BLaER1 (cell line): ENCODE results near the gene SST.

Experiments
- H3K27ac ChIP-seq: shearing (Covaris generic); formaldehyde crosslinking; 2 replicates; pipeline ENCODE4 v1.8.1; 2022
- H3K27me3 ChIP-seq: shearing (Covaris generic); formaldehyde crosslinking; 2 replicates; pipeline ENCODE4 v1.8.1; 2022
- H3K36me3 ChIP-seq: shearing (Covaris generic); formaldehyde crosslinking; 2 replicates; pipeline ENCODE4 v1.8.1; 2022
- H3K4me1 ChIP-seq: shearing (Covaris generic); formaldehyde crosslinking; 2 replicates; pipeline ENCODE4 v1.8.1; 2022
- H3K4me2 ChIP-seq: shearing (Covaris generic); formaldehyde crosslinking; 2 replicates; pipeline ENCODE4 v1.8.1; 2022
- H3K4me3 ChIP-seq: shearing (Covaris generic); formaldehyde crosslinking; 2 replicates; pipeline ENCODE4 v1.8.1; 2022
- H3K9ac ChIP-seq: shearing (Covaris generic); formaldehyde crosslinking; 2 replicates; pipeline ENCODE4 v1.8.1; 2022
- H3K9me3 ChIP-seq: shearing (Covaris generic); formaldehyde crosslinking; 2 replicates; pipeline ENCODE4 v1.8.1; 2022
- H4K20me1 ChIP-seq: shearing (Covaris generic); formaldehyde crosslinking; 2 replicates; pipeline ENCODE4 v1.8.1; 2022
- Cebpa-rat ChIP-seq: shearing (Covaris generic); IDR thresholded peaks from 2 replicates; pipeline ENCODE4 v1.8.1; 2022

The SST gene

GRCh38 chr3:187702507-187703033 lies 32.4 kb upstream of the SST start, which contains the start of gene RTP2:
RTP2 (minus strand) TSS chr3:187702557; CDS start chr3:187702128, 429 bp downstream.
- Histone ChIP-seq H3K9me3 (no peaks in the 10 kb centered on the region), H3K4me2 (no peak within 1 kb of the TSS), H3K27ac (no peak within 1 kb of the TSS), H3K27me3 (no peaks in the 10 kb centered on the region), H3K4me1 (no peaks in the 10 kb centered on the region), H3K9ac (no peak within 1 kb of the TSS), H3K36me3 (no peaks in the 10 kb centered on the region), H3K4me3 (no peak within 1 kb of the TSS), H4K20me1 (no peaks in the 10 kb centered on the region)
- TF ChIP-seq Cebpa-rat, result no peak

DNA sequence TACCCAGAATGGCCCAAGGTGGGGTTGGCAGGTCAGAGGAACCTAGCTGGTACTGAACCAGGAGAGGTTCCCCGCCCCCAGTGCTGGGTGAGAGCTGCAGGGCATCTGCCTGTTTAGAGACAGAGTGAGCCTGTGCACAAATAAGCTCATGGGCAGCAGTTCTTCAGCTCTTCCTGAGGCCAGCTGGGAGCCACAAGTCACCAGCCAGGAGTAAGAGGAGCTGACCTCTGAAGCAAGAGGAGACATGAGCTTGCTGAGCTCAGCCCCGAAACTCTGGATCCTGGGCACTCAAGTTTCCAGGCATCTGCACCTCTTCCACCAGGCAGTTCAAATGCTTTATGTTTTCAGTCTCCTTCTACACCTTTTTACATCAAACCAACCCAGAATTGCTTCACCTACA lies 30.1 kb upstream of the SST start:
- Histone ChIP-seq H3K27ac (no peak overlapping the region), H3K36me3 (no peaks in the 10 kb centered on the region), H3K9ac (no peak overlapping the region), H3K27me3 (no peaks in the 10 kb centered on the region), H3K9me3 (no peaks in the 10 kb centered on the region), H3K4me2 (no peak overlapping the region), H3K4me3 (no peak overlapping the region), H4K20me1 (no peaks in the 10 kb centered on the region), H3K4me1 (no peaks in the 10 kb centered on the region; the same call in 1 of the 2 replicates)
- TF ChIP-seq Cebpa-rat, result no peak

- Histone ChIP-seq H3K4me3 (no peak overlapping the region), H3K9me3 (no peaks in the 10 kb centered on the region), H3K4me1 (no peaks in the 10 kb centered on the region; the same call in 1 of the 2 replicates), H3K4me2 (no peak overlapping the region), H3K36me3 (no peaks in the 10 kb centered on the region), H3K27me3 (no peaks in the 10 kb centered on the region), H3K9ac (no peak overlapping the region), H4K20me1 (no peaks in the 10 kb centered on the region), H3K27ac (no peak overlapping the region)
- TF ChIP-seq Cebpa-rat, result no peak
These were observed 28.6 kb upstream of the SST start for GRCh38 chr3:187698499-187699399.

DNA sequence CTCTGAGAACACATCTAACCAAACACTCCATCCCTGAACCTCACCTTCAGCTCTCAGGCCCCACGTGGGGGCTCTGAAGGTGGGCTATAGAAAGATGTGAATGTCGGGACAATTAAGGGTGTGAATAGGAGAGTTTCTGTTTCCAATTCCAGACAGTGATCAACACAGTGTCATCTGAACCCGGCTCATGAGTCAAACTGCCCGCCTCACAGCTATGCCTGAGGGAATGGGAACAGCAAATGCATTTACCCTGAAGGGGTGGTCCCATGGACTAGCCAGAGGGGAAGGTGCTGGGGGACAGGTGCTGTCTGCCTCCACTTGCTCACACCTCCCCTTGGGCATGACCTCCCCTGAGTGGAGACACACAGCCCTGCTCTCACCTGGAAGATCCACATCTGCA lies 25.8 kb upstream of the SST start:
- H3K4me2 ChIP-seq, result no peak overlapping the region
- H3K4me1 ChIP-seq, result no peaks in the 10 kb centered on the region; the same call in 1 of the 2 replicates
- H4K20me1 ChIP-seq, result no peaks in the 10 kb centered on the region
- TF ChIP-seq Cebpa-rat, result no peak
- H3K27ac ChIP-seq, result no peak overlapping the region
- no peak overlapping the region for H3K4me3 ChIP-seq
- no peaks in the 10 kb centered on the region for H3K36me3 ChIP-seq
- H3K9me3 ChIP-seq, result no peaks in the 10 kb centered on the region
- no peaks in the 10 kb centered on the region for H3K27me3 ChIP-seq
- H3K9ac ChIP-seq, result no peak overlapping the region

DNA sequence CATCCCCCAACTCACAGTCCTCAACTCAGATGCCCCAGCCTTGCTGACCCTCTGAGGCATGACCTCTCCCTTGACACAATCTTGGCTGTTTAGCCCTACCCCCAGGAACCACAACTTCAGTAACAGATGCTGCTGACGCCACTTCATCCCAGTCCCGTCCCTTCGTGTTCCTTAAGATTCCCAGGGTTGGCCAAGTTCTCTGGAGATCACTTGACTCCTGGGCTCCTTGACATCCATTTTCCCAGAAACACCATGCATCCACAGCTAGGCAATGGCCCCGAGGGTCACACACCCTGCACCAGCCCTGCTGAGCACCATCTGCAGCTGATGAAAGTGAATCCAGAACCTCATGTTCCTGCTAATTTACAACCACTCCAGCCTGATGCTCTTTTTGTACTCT lies 25.3 kb upstream of the SST start:
- Histone ChIP-seq H3K4me2 (peak overlapping the region; percentile 17), H4K20me1 (no peaks in the 10 kb centered on the region)
- no peak for TF ChIP-seq Cebpa-rat

GRCh38 chr3:187694801-187695200 lies 24.6 kb upstream of the SST start:
- TF ChIP-seq Cebpa-rat, result no peak
- H3K4me1 ChIP-seq, result no peaks in the 10 kb centered on the region; the same call in 1 of the 2 replicates
- no peak overlapping the region for H3K4me2 ChIP-seq
- no peak overlapping the region for H3K9ac ChIP-seq
- H3K27ac ChIP-seq, result no peak overlapping the region
- no peaks in the 10 kb centered on the region for H3K9me3 ChIP-seq
- H4K20me1 ChIP-seq, result no peaks in the 10 kb centered on the region
- no peak overlapping the region for H3K4me3 ChIP-seq
- no peaks in the 10 kb centered on the region for H3K27me3 ChIP-seq
- no peaks in the 10 kb centered on the region for H3K36me3 ChIP-seq

More for the DNA sequence above, 25.3 kb upstream of the SST start:
- no peaks in the 10 kb centered on the region for H3K27me3 ChIP-seq
- H3K27ac ChIP-seq, result no peak overlapping the region
- H3K9ac ChIP-seq, result no peak overlapping the region
- no peaks in the 10 kb centered on the region for H3K9me3 ChIP-seq
- no peak overlapping the region for H3K4me3 ChIP-seq
- no peaks in the 10 kb centered on the region; the same call in 1 of the 2 replicates for H3K4me1 ChIP-seq
- no peaks in the 10 kb centered on the region for H3K36me3 ChIP-seq

DNA sequence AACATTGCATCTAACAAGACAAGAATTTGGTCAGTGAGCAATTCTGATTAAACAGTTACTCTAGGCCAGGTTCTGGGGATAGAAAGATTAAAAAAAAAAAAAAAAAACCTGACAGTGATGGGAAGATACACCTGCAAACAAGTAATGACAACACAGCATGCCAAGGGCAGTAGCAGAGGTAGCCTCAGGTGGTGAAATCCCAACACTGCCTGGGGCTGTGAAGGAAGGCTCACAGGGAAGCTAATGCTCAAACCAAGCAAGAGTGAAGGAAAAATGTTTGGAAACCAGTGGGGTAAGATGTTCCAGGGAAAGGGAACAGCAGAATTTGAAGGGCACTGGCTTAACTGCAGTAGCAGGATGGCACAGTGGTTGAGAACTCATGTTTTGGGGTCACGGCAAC lies 23.2 kb upstream of the SST start:
- Histone ChIP-seq H4K20me1 (no peaks in the 10 kb centered on the region), H3K36me3 (no peaks in the 10 kb centered on the region)

DNA sequence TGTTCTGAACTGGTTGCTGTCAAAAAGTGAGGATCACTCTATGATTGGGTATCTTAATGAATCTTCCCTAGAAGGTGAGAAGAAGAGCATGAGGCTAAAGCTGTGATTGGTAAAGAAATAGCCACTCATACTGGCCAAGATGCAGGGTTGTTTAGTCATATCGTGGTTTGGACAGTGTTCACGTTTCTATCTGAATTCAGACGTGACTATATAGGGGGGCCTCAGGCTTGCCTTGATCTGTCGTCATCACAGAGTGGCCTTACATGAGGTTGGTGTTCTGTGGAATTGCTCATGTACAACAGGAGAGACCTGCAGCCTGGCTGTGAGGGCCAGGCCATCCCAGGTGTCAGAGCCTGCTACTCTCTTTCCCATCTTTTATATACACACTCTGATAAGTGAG lies 19.8 kb upstream of the SST start:
- Histone ChIP-seq H3K27ac (no peak overlapping the region), H3K4me2 (no peak overlapping the region), H3K4me1 (no peaks in the 10 kb centered on the region), H3K4me3 (no peak overlapping the region), H3K9ac (no peak overlapping the region), H3K27me3 (no peaks in the 10 kb centered on the region), H3K36me3 (no peaks in the 10 kb centered on the region), H4K20me1 (no peaks in the 10 kb centered on the region), H3K9me3 (peaks cover 22% of the 10 kb centered on the region)
- TF ChIP-seq Cebpa-rat, result no peak

More for the DNA sequence above, 23.2 kb upstream of the SST start:
- no peaks in the 10 kb centered on the region for H3K27me3 ChIP-seq
- H3K4me3 ChIP-seq, result no peak overlapping the region
- no peak overlapping the region for H3K4me2 ChIP-seq
- TF ChIP-seq Cebpa-rat, result no peak
- H3K9me3 ChIP-seq, result no peaks in the 10 kb centered on the region
- no peaks in the 10 kb centered on the region; the same call in 1 of the 2 replicates for H3K4me1 ChIP-seq
- H3K27ac ChIP-seq, result no peak overlapping the region
- no peak overlapping the region for H3K9ac ChIP-seq

GRCh38 chr3:187686621-187687273 lies 16.6 kb upstream of the SST start:
- no peak for TF ChIP-seq Cebpa-rat
- peaks cover 22% of the 10 kb centered on the region for H3K9me3 ChIP-seq
- H3K4me3 ChIP-seq, result no peak overlapping the region
- no peak overlapping the region for H3K4me2 ChIP-seq
- H3K36me3 ChIP-seq, result no peaks in the 10 kb centered on the region
- no peak overlapping the region for H3K27ac ChIP-seq
- H3K9ac ChIP-seq, result no peak overlapping the region
- no peaks in the 10 kb centered on the region for H3K27me3 ChIP-seq
- no peaks in the 10 kb centered on the region for H4K20me1 ChIP-seq
- H3K4me1 ChIP-seq, result no peaks in the 10 kb centered on the region

DNA sequence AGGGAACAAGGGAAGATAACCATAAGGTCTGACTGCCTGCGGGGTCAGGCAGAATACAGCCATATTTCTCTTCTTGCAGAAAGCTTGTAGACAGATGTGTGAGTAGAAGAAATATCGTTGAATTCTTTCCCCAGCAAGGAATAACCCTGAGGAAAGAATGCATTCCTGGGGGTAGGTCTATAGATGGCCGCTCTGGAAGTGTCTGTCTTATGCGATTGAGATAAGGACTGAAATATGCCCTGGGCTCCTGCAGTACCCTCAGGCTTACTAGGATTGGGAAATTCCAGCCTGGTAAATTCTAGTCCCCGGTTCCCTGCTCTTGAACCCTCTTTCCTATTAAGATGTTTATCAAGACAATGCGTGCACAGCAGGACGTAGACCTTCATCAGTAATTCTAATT lies 15.8 kb upstream of the SST start:
- Histone ChIP-seq H3K36me3 (no peaks in the 10 kb centered on the region), H3K4me1 (no peaks in the 10 kb centered on the region), H3K9me3 (peaks cover 22% of the 10 kb centered on the region), H3K27ac (no peak overlapping the region), H3K4me3 (no peak overlapping the region), H4K20me1 (no peaks in the 10 kb centered on the region), H3K9ac (no peak overlapping the region), H3K4me2 (no peak overlapping the region), H3K27me3 (no peaks in the 10 kb centered on the region)
- TF ChIP-seq Cebpa-rat, result no peak
